GM23248 (cell line): ENCODE measurements around the gene MBP.

ENCODE experiments used
- EZH2 ChIP-seq: fragments of 200-600 bp; sonication (generic); IDR thresholded peaks from 2 replicates; pipeline ENCODE4 v1.6.1; 2018; ENCODE audit warnings: antibody characterized with exemption, mild to moderate bottlenecking; ENCODE audit not compliant: insufficient read depth, poor library complexity, severe bottlenecking
- EZH2phosphoT487 ChIP-seq: fragments of 200-600 bp; sonication (generic); IDR thresholded peaks from 2 replicates; pipeline ENCODE4 v1.6.1; 2018; ENCODE audit warnings: antibody characterized with exemption, moderate library complexity, mild to moderate bottlenecking, low read depth; ENCODE audit not compliant: insufficient read depth

- TF ChIP-seq EZH2, result no peak
- TF ChIP-seq EZH2phosphoT487, result no peak
These were observed 14.1 kb downstream of the MBP start for GRCh38 chr18:77118256-77119090.
